Measurements from ENCODE around the gene FAM114A1. TPM values are rescaled to one million over a fixed set of nuclear protein-coding genes. Genes with fewer than 3 reads are reported as not detected.

The FAM114A1 gene
- total RNA-seq, 2 donors from 2014 or later = 57.7 to 73.2 TPM

DNA sequence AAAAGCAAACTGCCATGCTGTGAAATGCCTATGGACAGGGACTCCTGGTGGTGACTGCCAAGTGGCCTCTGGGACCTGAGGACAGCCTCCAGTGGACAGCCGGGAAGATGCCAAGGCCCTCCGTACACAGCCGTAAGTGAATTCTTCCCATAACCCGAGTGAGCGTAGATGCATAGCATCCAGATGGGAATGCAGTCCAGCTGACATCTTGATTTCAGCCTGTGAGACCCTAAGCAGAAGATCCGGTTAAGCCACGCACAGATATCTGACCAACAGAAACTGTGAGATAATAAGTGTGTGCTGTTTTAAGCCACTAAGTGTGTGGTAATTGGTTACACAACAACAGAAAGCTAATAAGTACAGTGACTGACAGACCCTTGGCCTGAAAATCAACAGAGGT is 108.7 kb downstream of the FAM114A1 start:
- no peak for DNase-seq (ENCODE audit: low spot score)

DNA sequence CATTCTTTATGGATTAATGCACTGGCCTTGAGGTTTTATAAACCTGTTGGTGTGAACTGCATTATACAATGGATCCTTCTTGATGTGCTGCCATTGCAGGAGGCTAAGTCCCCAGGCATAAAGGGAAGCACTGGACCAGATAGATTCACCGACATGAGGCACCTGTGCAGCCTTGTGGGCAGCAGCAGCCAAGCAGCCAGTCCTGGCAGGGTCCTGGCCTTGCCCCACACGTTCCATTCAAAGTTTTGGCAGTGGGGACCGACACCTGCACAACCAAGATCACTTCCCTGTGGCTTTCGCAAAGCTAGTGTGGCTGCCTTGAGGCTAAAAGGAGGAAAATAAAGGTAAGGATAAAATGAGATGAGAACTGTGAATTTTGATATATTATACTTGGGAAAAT is 111.5 kb downstream of the FAM114A1 start:
- Histone ChIP-seq H3K9me3 (no peaks in the 10 kb centered on the region), H3K4me1 (no peaks in the 10 kb centered on the region), H3K27me3 (no peaks in the 10 kb centered on the region), H3K36me3 (no peaks in the 10 kb centered on the region), H3K4me3 (no peak overlapping the region), H3K27ac (no peak overlapping the region)
- no peak for TF ChIP-seq CTCF (IDR thresholded peaks at IDR 0.05)
- DNase-seq (ENCODE audit: low spot score) = no peak

More for the DNA sequence above, 108.7 kb downstream of the FAM114A1 start:
- Histone ChIP-seq H3K36me3 (no peaks in the 10 kb centered on the region), H3K9me3 (no peaks in the 10 kb centered on the region), H3K27me3 (no peaks in the 10 kb centered on the region), H3K4me3 (no peak overlapping the region), H3K27ac (no peak overlapping the region), H3K4me1 (no peaks in the 10 kb centered on the region)
- TF ChIP-seq CTCF (IDR thresholded peaks at IDR 0.05) = no peak

- H3K9me3 ChIP-seq = no peaks in the 10 kb centered on the region
- no peak for TF ChIP-seq CTCF (IDR thresholded peaks at IDR 0.05)
- no peak for DNase-seq (ENCODE audit: low spot score)
- H3K27ac ChIP-seq = no peak overlapping the region
- no peaks in the 10 kb centered on the region for H3K36me3 ChIP-seq
- H3K4me3 ChIP-seq = no peak overlapping the region
- H3K27me3 ChIP-seq = no peaks in the 10 kb centered on the region
- H3K4me1 ChIP-seq = no peaks in the 10 kb centered on the region
Measured at GRCh38 chr4:38979511-38980230, 112.1 kb downstream of the FAM114A1 start.

- DNase-seq (ENCODE audit: low spot score) = no peak
- H3K27ac ChIP-seq = no peak overlapping the region
- no peaks in the 10 kb centered on the region for H3K36me3 ChIP-seq
- TF ChIP-seq CTCF (IDR thresholded peaks at IDR 0.05) = no peak
- no peak overlapping the region for H3K4me3 ChIP-seq
- no peaks in the 10 kb centered on the region for H3K27me3 ChIP-seq
- H3K9me3 ChIP-seq = no peaks in the 10 kb centered on the region
- no peaks in the 10 kb centered on the region for H3K4me1 ChIP-seq
Measured at GRCh38 chr4:38980903-38981676, 113.5 kb downstream of the FAM114A1 start.

- Histone ChIP-seq H3K4me1 (no peaks in the 10 kb centered on the region), H3K4me3 (no peak overlapping the region), H3K9me3 (no peaks in the 10 kb centered on the region), H3K27ac (no peak overlapping the region), H3K27me3 (no peaks in the 10 kb centered on the region), H3K36me3 (no peaks in the 10 kb centered on the region)
- no peak for DNase-seq (ENCODE audit: low spot score)
- TF ChIP-seq CTCF (IDR thresholded peaks at IDR 0.05) = no peak
Measured at GRCh38 chr4:38982361-38983095, 114.9 kb downstream of the FAM114A1 start.
